SK-N-SH (cell line): ENCODE results near the gene HAO2.
"Not testable (repeated sequence)": the region's sequence is repeated elsewhere in the genome, so short reads cannot be mapped to it uniquely, and the experiment has no call there.

Experiments
- CHD2 ChIP-seq: fragments of 150-350 bp; IDR thresholded peaks from 2 replicates; pipeline ENCODE4 v1.6.1; 2018; ENCODE audit warnings: low read length; ENCODE audit not compliant: partially characterized antibody
- CTCF ChIP-seq: fragments of 200-600 bp; sonication (generic); IDR thresholded peaks from 2 replicates; pipeline ENCODE4 v1.6.1; 2017; ENCODE audit warnings: antibody characterized with exemption, mild to moderate bottlenecking, moderate library complexity
- FOSL2 ChIP-seq: IDR thresholded peaks from 2 replicates; pipeline ENCODE4 v1.4.0; 2012; ENCODE audit warnings: low read depth, mild to moderate bottlenecking, moderate library complexity, borderline replicate concordance
- FOXJ3 ChIP-seq: sonication (generic); formaldehyde crosslinking; IDR thresholded peaks from 2 replicates; pipeline ENCODE4 v1.5.1; 2020; ENCODE audit warnings: mild to moderate bottlenecking, missing genetic modification reagents
- GABPA ChIP-seq: IDR thresholded peaks from 2 replicates; pipeline ENCODE4 v1.4.0; 2012; ENCODE audit warnings: low read depth, mild to moderate bottlenecking
- IRF3 ChIP-seq: fragments of 150-350 bp; IDR thresholded peaks from 2 replicates; pipeline ENCODE4 v1.6.1; 2016; ENCODE audit warnings: mild to moderate bottlenecking, low read depth, low read length
- MXI1 ChIP-seq: IDR thresholded peaks from 2 replicates; pipeline ENCODE4 v1.6.1; 2012; ENCODE audit warnings: mild to moderate bottlenecking, low read depth, low read length, improper control_type of control experiment
- POLR2AphosphoS5 ChIP-seq: IDR thresholded peaks from 2 replicates; pipeline ENCODE4 v1.6.1; 2012; ENCODE audit warnings: low read depth, low read length
- RAD21 ChIP-seq: IDR thresholded peaks from 2 replicates; pipeline ENCODE4 v1.6.1; 2012; ENCODE audit warnings: mild to moderate bottlenecking, low read length
- RCOR1 ChIP-seq: fragments of 150-350 bp; IDR thresholded peaks from 2 replicates; pipeline ENCODE4 v1.6.1; 2017; ENCODE audit warnings: antibody characterized with exemption, low read length
- TAF1 ChIP-seq: IDR thresholded peaks from 2 replicates; pipeline ENCODE4 v1.6.1; 2012; ENCODE audit warnings: low read depth, mild to moderate bottlenecking, low read length, moderate library complexity, borderline replicate concordance
- USF2 ChIP-seq: fragments of 150-350 bp; IDR thresholded peaks from 2 replicates; pipeline ENCODE4 v1.6.1; 2017; ENCODE audit warnings: antibody characterized with exemption, low read length, low read depth, borderline replicate concordance
- YY1 ChIP-seq: IDR thresholded peaks from 2 replicates; pipeline ENCODE4 v1.4.0; 2012; ENCODE audit warnings: low read depth, mild to moderate bottlenecking

GRCh38 chr1:119350866-119351265 is 17.7 kb upstream of the HAO2 start:
- TF ChIP-seq TAF1, GABPA, FOXJ3, CHD2, CTCF, IRF3, FOSL2, YY1, POLR2AphosphoS5, USF2, RAD21, RCOR1, MXI1: not testable (repeated sequence)
